Panc1 (cell line): ENCODE measurements around the gene LAMC3.

Experiments used
- CTCF ChIP-seq: fragments of 450-650 bp; IDR thresholded peaks from 2 replicates; pipeline ENCODE4 v1.5.1; 2017; ENCODE audit warnings: mild to moderate bottlenecking
- REST ChIP-seq, 2 experiments: IDR thresholded peaks; 2 replicates each; pipeline ENCODE4 v1.6.1; 2011 to 2012; ENCODE audit warnings: low read depth in 2 of 2, control low read depth in 1 of 2, low read length in 1 of 2, mild to moderate bottlenecking in 1 of 2, moderate library complexity in 1 of 2; ENCODE audit not compliant: insufficient read depth in 1 of 2

- TF ChIP-seq CTCF (no peak), REST (IDR thresholded peaks at IDR 0.05; ENCODE audit: insufficient read depth in 1 of 2, low read depth in 2 of 2, low read length in 1 of 2) (no peak)
Observed at GRCh38 chr9:130988400-130988747, 20.6 kb upstream of the LAMC3 start.
